A549 (cell line): ENCODE results near the gene MATK. TPM values are rescaled to one million over a fixed set of nuclear protein-coding genes. Genes with fewer than 3 reads are reported as not detected.

ENCODE experiments used
- ATAC-seq, 2 experiments: fragments of 200-7000 bp in 1 of 2; fragments of >200 bp in 1 of 2; cut with Nextera tagmentation in 1 of 2; cut with Tn5 transposase in 1 of 2; 3 replicates each; pipeline versions ENCODE4 v1.8.0 to v1.9.1; 2018 to 2020; ENCODE audit warnings: mild to moderate bottlenecking in 1 of 2, moderate library complexity in 1 of 2
- CTCF ChIA-PET: fragments of 300-600 bp; sonication (Branson Sonifier 250); formaldehyde crosslinking; extraction: SDS; loops from one replicate; lab custom pipeline; 2021; ENCODE audit warnings: antibody characterized with exemption, inconsistent platforms; lab: Yijun Ruan, JAX
- POLR2A ChIA-PET: fragments of 350-600 bp; formaldehyde crosslinking; extraction: SDS; loops from one replicate; lab custom pipeline; 2021; ENCODE audit warnings: antibody characterized with exemption, inconsistent platforms; lab: Yijun Ruan, JAX
- DNase-seq, 2 experiments: peaks; one replicate each; pipeline versions ENCODE4 v3.0.0 to v3.0.0-alpha.2; 2011 to 2016; ENCODE audit warnings: low read depth in 1 of 2, low spot score in 1 of 2
- FAIRE-seq: peaks from 2 replicates; lab custom pipeline; 2011; peaks lifted over from hg19 to GRCh38; lab: Jason Lieb, UNC
- H3K27ac ChIP-seq, 2 experiments: fragments of >200 bp; sonication (Bioruptor Twin); formaldehyde crosslinking; 3 replicates each; pipeline ENCODE4 v1.5.1; 2016 to 2017
- H3K4me1 ChIP-seq: fragments of >200 bp; sonication (Bioruptor Twin); formaldehyde crosslinking; 3 replicates; pipeline ENCODE4 v1.6.1; 2016
- H3K4me2 ChIP-seq: fragments of >200 bp; sonication (Bioruptor Twin); formaldehyde crosslinking; 3 replicates; pipeline ENCODE4 v1.6.1; 2016
- H3K4me3 ChIP-seq: fragments of >200 bp; sonication (Bioruptor Twin); formaldehyde crosslinking; 3 replicates; pipeline ENCODE4 v1.5.1; 2016
- H3K9me3 ChIP-seq: fragments of >200 bp; sonication (Bioruptor Twin); formaldehyde crosslinking; 3 replicates; pipeline ENCODE4 v1.6.1; 2016
- ATOH8 ChIP-seq: fragments of 250-450 bp; sonication (Bioruptor Pico); IDR thresholded peaks from 2 replicates; pipeline ENCODE4 v1.5.0; 2020; ENCODE audit warnings: low read depth, mild to moderate bottlenecking, moderate library complexity
- CHD2 ChIP-seq: fragments of 150-350 bp; IDR thresholded peaks from 2 replicates; pipeline ENCODE4 v1.6.1; 2014; ENCODE audit warnings: low read length; ENCODE audit not compliant: partially characterized antibody
- EHMT2 ChIP-seq: fragments of 200-600 bp; sonication (generic); IDR thresholded peaks from 2 replicates; pipeline ENCODE4 v1.6.1; 2016; ENCODE audit warnings: antibody characterized with exemption, low read depth, mild to moderate bottlenecking, moderate library complexity
- EP300 ChIP-seq, 2 experiments: fragments of >200 bp; sonication (Bioruptor Twin); formaldehyde crosslinking; IDR thresholded peaks; 2 replicates in 1 of 2; 3 replicates in 1 of 2; pipeline ENCODE4 v1.6.1; 2016 to 2017
- ESRRA ChIP-seq: fragments of 150-350 bp; IDR thresholded peaks from 2 replicates; pipeline ENCODE4 v1.6.1; 2014; ENCODE audit warnings: mild to moderate bottlenecking, low read length, borderline replicate concordance
- FOSB ChIP-seq: fragments of 250-450 bp; sonication (Bioruptor Pico); IDR thresholded peaks from 2 replicates; pipeline ENCODE4 v1.5.0; 2020; ENCODE audit warnings: mild to moderate bottlenecking, moderate library complexity
- FOSL2 ChIP-seq, 2 experiments: fragments of 450-650 bp in 1 of 2; fragments of >200 bp in 1 of 2; sonication (Bioruptor Twin) in 1 of 2; formaldehyde crosslinking; IDR thresholded peaks; 2 replicates each; pipeline versions ENCODE4 v1.5.0 to v1.6.1; 2016 to 2020; ENCODE audit warnings: mild to moderate bottlenecking in 1 of 2, moderate library complexity in 1 of 2
- FOXS1 ChIP-seq: fragments of 250-450 bp; sonication (Bioruptor Pico); IDR thresholded peaks from 2 replicates; pipeline ENCODE4 v1.5.0; 2020; ENCODE audit warnings: mild to moderate bottlenecking, moderate library complexity
- GATA3 ChIP-seq: IDR thresholded peaks from 2 replicates; pipeline ENCODE4 v1.6.1; 2012; ENCODE audit warnings: borderline replicate concordance
- HDAC2 ChIP-seq: fragments of 200-600 bp; sonication (generic); IDR thresholded peaks from 2 replicates; pipeline ENCODE4 v1.6.1; 2016
- HEYL ChIP-seq: fragments of 250-450 bp; sonication (Bioruptor Pico); IDR thresholded peaks from 2 replicates; pipeline ENCODE4 v1.8.0; 2021; ENCODE audit warnings: mild to moderate bottlenecking, moderate library complexity
- HOXB13 ChIP-seq: fragments of 250-450 bp; sonication (Bioruptor Pico); IDR thresholded peaks from 2 replicates; pipeline ENCODE4 v1.5.0; 2020; ENCODE audit warnings: low read depth, mild to moderate bottlenecking, moderate library complexity
- JUN ChIP-seq, 2 experiments: fragments of >200 bp; sonication (Bioruptor Twin); formaldehyde crosslinking; IDR thresholded peaks; 2 replicates in 1 of 2; 3 replicates in 1 of 2; pipeline ENCODE4 v1.6.1; 2016 to 2017
- MAX ChIP-seq: IDR thresholded peaks from 2 replicates; pipeline ENCODE4 v1.6.1; 2012
- MAZ ChIP-seq: fragments of 150-350 bp; IDR thresholded peaks from 2 replicates; pipeline ENCODE4 v1.6.1; 2014; ENCODE audit warnings: antibody characterized with exemption, low read depth, low read length, borderline replicate concordance
- PHF8 ChIP-seq: fragments of 200-600 bp; sonication (generic); IDR thresholded peaks from 2 replicates; pipeline ENCODE4 v1.6.1; 2016; ENCODE audit warnings: low read depth, mild to moderate bottlenecking, antibody characterized with exemption, moderate library complexity, borderline replicate concordance
- POLR2AphosphoS2 ChIP-seq: conservative IDR thresholded peaks from 2 replicates; pipeline ENCODE4 v1.6.1; 2012; ENCODE audit warnings: low read length, improper control_type of control experiment, inconsistent platforms
- RAD21 ChIP-seq, 2 experiments: fragments of >200 bp in 1 of 2; sonication (Bioruptor Twin) in 1 of 2; formaldehyde crosslinking in 1 of 2; IDR thresholded peaks in 1 of 2; conservative IDR thresholded peaks in 1 of 2; 2 replicates in 1 of 2; 3 replicates in 1 of 2; pipeline ENCODE4 v1.6.1; 2012 to 2018; ENCODE audit warnings: inconsistent platforms in 1 of 2
- RARB ChIP-seq: fragments of 250-450 bp; sonication (Bioruptor Pico); IDR thresholded peaks from 2 replicates; pipeline ENCODE4 v1.8.0; 2021; ENCODE audit warnings: mild to moderate bottlenecking, moderate library complexity
- RFX5 ChIP-seq: fragments of 450-650 bp; IDR thresholded peaks from 2 replicates; pipeline ENCODE4 v1.7.1; 2014; ENCODE audit warnings: antibody characterized with exemption, mild to moderate bottlenecking, moderate library complexity
- SREBF2 ChIP-seq: fragments of 450-650 bp; IDR thresholded peaks from 2 replicates; pipeline ENCODE4 v1.6.1; 2014; ENCODE audit warnings: mild to moderate bottlenecking, moderate library complexity
- TFCP2L1 ChIP-seq: fragments of 250-450 bp; sonication (Bioruptor Pico); IDR thresholded peaks from 2 replicates; pipeline ENCODE4 v1.5.0; 2021; ENCODE audit warnings: mild to moderate bottlenecking
- TP53 ChIP-seq: fragments of 250-450 bp; sonication (Bioruptor Pico); IDR thresholded peaks from 2 replicates; pipeline ENCODE4 v1.5.0; 2021; ENCODE audit warnings: mild to moderate bottlenecking, moderate library complexity
- USF2 ChIP-seq: fragments of 450-650 bp; IDR thresholded peaks from 2 replicates; pipeline ENCODE4 v1.6.1; 2014; ENCODE audit warnings: antibody characterized with exemption
- ZC3H11A ChIP-seq: fragments of 450-650 bp; IDR thresholded peaks from 2 replicates; pipeline ENCODE4 v1.6.1; 2014; ENCODE audit warnings: antibody characterized with exemption, mild to moderate bottlenecking
- ZFP36 ChIP-seq: fragments of 450-650 bp; IDR thresholded peaks from 2 replicates; pipeline ENCODE4 v1.6.1; 2014; ENCODE audit warnings: borderline replicate concordance; ENCODE audit not compliant: partially characterized antibody
- ZSCAN20 ChIP-seq: fragments of 250-450 bp; sonication (Bioruptor Pico); IDR thresholded peaks from 2 replicates; pipeline ENCODE4 v1.8.0; 2022; ENCODE audit warnings: mild to moderate bottlenecking, moderate library complexity
- WGBS: methylation state at CpG from one replicate; pipeline ENCODE4 v1.1.6; 2017; ENCODE audit errors: missing lambda C conversion rate; 5-methylcytosine and 5-hydroxymethylcytosine counted together
- polyA plus RNA-seq, 4 experiments: library from polyadenylated mRNA; depleted of rRNA in 3 of 4; stranded (reverse); fragments of >200 nt; fragmentation: RNase III in 1 of 4; extraction: RNeasy Plus Mini Kit Qiagen cat#74134 plus additional on column Dnase treatment in 1 of 4; gene quantifications; 2 replicates in 3 of 4; 3 replicates in 1 of 4; pipeline ENCODE4 v1.2.3, GENCODE V29; 2011 to 2017
- TF ChIP-seq, protein P1 (sequence below): fragments of >200 bp; sonication (Bioruptor Twin); formaldehyde crosslinking; IDR thresholded peaks from 2 replicates; pipeline ENCODE4 v1.6.1; 2016
- TF ChIP-seq, protein P2 (sequence below): IDR thresholded peaks from 2 replicates; pipeline ENCODE4 v1.6.1; 2012

The MATK gene
- polyA plus RNA-seq, 2 of the 4 experiments (the other 2 are of a cell fraction): 0.12 to 0.45 TPM

- TF ChIP-seq RARB: no peak
- TF ChIP-seq USF2: no peak
- no peak for TF ChIP-seq POLR2AphosphoS2
- TF ChIP-seq HOXB13 (CRISPR knock-in tag): no peak
Measured at GRCh38 chr19:3808420-3809143, 22.4 kb upstream of the MATK start (continued).

DNA sequence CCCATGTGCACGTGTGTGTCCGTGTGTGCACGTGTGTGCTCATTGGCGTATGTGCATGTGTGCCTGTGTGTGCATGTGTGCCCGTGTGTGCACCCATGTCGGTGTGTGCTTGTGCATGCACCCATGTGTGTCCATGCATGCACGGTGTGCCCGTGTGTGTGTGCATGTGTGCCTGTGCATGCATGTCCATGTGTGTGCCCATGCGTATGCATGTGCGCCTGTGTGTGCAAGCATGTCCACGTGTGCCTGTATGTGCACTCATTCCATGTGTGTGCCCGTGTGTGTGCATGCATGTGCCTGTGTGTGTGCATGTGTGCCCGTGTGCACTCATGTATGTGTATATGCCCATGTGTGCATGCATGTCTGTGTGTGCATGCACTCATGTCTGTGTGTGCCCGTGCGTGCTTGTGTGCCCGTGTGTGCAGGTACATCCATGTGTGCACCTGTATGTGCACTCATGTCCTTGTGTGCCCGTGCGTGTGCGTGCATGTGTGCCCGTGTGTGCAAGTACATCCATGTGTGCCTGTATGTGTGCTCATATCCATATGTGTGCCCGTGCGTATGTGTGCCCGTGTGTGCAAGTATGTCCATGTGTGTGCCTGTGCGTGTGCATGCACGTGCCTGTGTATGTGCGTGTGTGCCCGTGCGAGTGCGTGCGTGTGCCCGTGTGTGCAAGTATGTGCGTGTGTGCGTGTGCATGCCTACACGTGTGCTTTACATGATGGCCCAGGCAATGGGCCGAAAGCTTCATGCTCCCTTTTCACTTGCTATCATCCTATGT lies 21.6 kb upstream of the MATK start:
- Histone ChIP-seq H3K4me3 (no peak overlapping the region), H3K9me3 (no peaks in the 10 kb centered on the region), H3K4me1 (no peaks in the 10 kb centered on the region), H3K4me2 (no peak overlapping the region), H3K27ac (no peak overlapping the region)
- DNase-seq (no peak), ATAC-seq (no peak), FAIRE-seq (no peak)
- no peak for TF ChIP-seq ZSCAN20 (CRISPR knock-in tag)
- TF ChIP-seq USF2: no peak
- no peak for TF ChIP-seq ZFP36
- no peak for TF ChIP-seq FOSL2 (IDR thresholded peaks at IDR 0.05)
- no peak for TF ChIP-seq FOSL2 (CRISPR knock-in tag; IDR thresholded peaks at IDR 0.05)
- no peak for TF ChIP-seq HDAC2
- no peak for TF ChIP-seq ZC3H11A
- no peak for TF ChIP-seq CHD2
- TF ChIP-seq MAZ: no peak
- TF ChIP-seq POLR2AphosphoS2: no peak
- no peak for TF ChIP-seq RARB
- no peak for TF ChIP-seq ESRRA
- TF ChIP-seq GATA3: no peak
- TF ChIP-seq FOXS1 (CRISPR knock-in tag): no peak
- no peak for TF ChIP-seq ATOH8 (CRISPR knock-in tag)
- no peak for TF ChIP-seq FOSB (CRISPR knock-in tag)
- WGBS: 83% methylated on average over 27 of the region's 35 CpGs
- CTCF ChIA-PET: interaction anchor here (1.3 kb wide), 2 partner anchors 13 to 161 kb away, joined by 3 read pairs; no protein-coding TSS in a partner anchor
- POLR2A ChIA-PET: no interaction called here

DNA sequence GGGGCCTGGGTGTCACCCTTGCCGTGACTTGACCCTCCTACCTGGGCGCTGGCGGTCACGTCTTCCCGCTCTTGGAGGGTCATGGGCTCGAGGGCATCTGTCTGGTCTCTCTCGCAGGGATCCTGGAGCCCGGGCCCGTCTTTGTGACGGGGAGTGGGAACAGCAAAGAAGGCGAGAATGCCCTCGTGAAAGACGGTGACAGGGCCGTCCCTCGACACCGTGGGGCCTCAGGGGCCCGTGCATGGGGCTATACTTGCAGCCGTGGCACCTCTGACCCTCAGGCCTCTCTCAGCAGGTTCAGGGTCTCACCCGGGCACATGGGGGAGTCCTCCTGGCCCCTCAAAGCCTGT lies 20.9 kb upstream of the MATK start:
- DNase-seq (no peak), ATAC-seq (no peak), FAIRE-seq (no peak)
- Histone ChIP-seq H3K4me1 (no peaks in the 10 kb centered on the region), H3K27ac (no peak overlapping the region), H3K9me3 (no peaks in the 10 kb centered on the region), H3K4me3 (no peak overlapping the region), H3K4me2 (no peak overlapping the region)
- TF ChIP-seq, protein P1, sequence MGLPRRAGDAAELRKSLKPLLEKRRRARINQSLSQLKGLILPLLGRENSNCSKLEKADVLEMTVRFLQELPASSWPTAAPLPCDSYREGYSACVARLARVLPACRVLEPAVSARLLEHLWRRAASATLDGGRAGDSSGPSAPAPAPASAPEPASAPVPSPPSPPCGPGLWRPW: no peak
- TF ChIP-seq, protein P2, sequence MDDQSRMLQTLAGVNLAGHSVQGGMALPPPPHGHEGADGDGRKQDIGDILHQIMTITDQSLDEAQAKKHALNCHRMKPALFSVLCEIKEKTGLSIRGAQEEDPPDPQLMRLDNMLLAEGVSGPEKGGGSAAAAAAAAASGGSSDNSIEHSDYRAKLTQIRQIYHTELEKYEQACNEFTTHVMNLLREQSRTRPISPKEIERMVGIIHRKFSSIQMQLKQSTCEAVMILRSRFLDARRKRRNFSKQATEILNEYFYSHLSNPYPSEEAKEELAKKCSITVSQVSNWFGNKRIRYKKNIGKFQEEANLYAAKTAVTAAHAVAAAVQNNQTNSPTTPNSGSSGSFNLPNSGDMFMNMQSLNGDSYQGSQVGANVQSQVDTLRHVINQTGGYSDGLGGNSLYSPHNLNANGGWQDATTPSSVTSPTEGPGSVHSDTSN: no peak
- TF ChIP-seq TP53 (no peak), EHMT2 (no peak), RFX5 (no peak), MAX (no peak), RAD21 (conservative IDR thresholded peaks at IDR 0.05 in 1 of 2, IDR thresholded peaks at IDR 0.05 in 1 of 2) (no peak), EP300 (IDR thresholded peaks at IDR 0.05) (no peak), PHF8 (no peak), TFCP2L1 (CRISPR knock-in tag) (no peak), JUN (IDR thresholded peaks at IDR 0.05) (no peak), SREBF2 (no peak), HDAC2 (no peak), POLR2AphosphoS2 (no peak), HEYL (CRISPR knock-in tag) (no peak), FOSB (CRISPR knock-in tag) (no peak)
- ChIA-PET CTCF (interaction anchor here (0.9 kb wide), 1 partner anchor 15 kb away, joined by 5 read pairs; no protein-coding TSS in a partner anchor), POLR2A (no interaction called here)
- 60% methylated on average over 4 of the region's 19 CpGs for WGBS
